ENCODE measurements around the gene ALKBH8.
A peak's percentile ranks its signal among the peaks of the same experiment; 100 is the strongest.
"Not testable (repeated sequence)": the region's sequence is repeated elsewhere in the genome, so short reads cannot be mapped to it uniquely, and the experiment has no call there.

Gene ALKBH8

GRCh38 chr11:107576497-107577345, 11.2 kb upstream of the ALKBH8 start:
- not testable (repeated sequence) for FAIRE-seq

- no peak for FAIRE-seq
These were observed 7.9 kb upstream of the ALKBH8 start for GRCh38 chr11:107573438-107573837.

- FAIRE-seq = no peak
These were observed 4.5 kb upstream of the ALKBH8 start for GRCh38 chr11:107570015-107570414.

GRCh38 chr11:107567739-107568335, 2.3 kb upstream of the ALKBH8 start:
- no peak for FAIRE-seq

- FAIRE-seq = no peak
These were observed 1.0 kb upstream of the ALKBH8 start for GRCh38 chr11:107566569-107566968.

- FAIRE-seq = not testable (repeated sequence)
These were observed 493 bp upstream of the ALKBH8 start for GRCh38 chr11:107565955-107566501.

GRCh38 chr11:107564877-107565218, 687 bp downstream of the ALKBH8 start:
- no peak for FAIRE-seq

GRCh38 chr11:107563702-107564101, 1.8 kb downstream of the ALKBH8 start:
- no peak for FAIRE-seq

- FAIRE-seq = no peak
These were observed 2.8 kb downstream of the ALKBH8 start for GRCh38 chr11:107562647-107563208.

GRCh38 chr11:107561688-107562087, 3.8 kb downstream of the ALKBH8 start:
- FAIRE-seq = no peak

- FAIRE-seq = no peak
These were observed 15.2 kb downstream of the ALKBH8 start for GRCh38 chr11:107550304-107550703.

- FAIRE-seq = no peak
These were observed 15.6 kb downstream of the ALKBH8 start for GRCh38 chr11:107549954-107550285.

- FAIRE-seq = peak; percentile 53
These were observed 16.1 kb downstream of the ALKBH8 start for GRCh38 chr11:107549253-107549953.

GRCh38 chr11:107547961-107548360, 17.6 kb downstream of the ALKBH8 start:
- FAIRE-seq = no peak

- no peak for FAIRE-seq
These were observed 20.4 kb downstream of the ALKBH8 start for GRCh38 chr11:107545101-107545514.

- no peak for FAIRE-seq
These were observed 26.7 kb downstream of the ALKBH8 start for GRCh38 chr11:107538821-107539220.

GRCh38 chr11:107538239-107538638, 27.3 kb downstream of the ALKBH8 start:
- no peak for FAIRE-seq

- FAIRE-seq = not testable (repeated sequence)
These were observed 28.4 kb downstream of the ALKBH8 start for GRCh38 chr11:107537155-107537554.

- no peak for FAIRE-seq
These were observed 39.3 kb downstream of the ALKBH8 start for GRCh38 chr11:107526197-107526596.

- FAIRE-seq = no peak
These were observed 56.7 kb downstream of the ALKBH8 start for GRCh38 chr11:107508858-107509244.

- FAIRE-seq = no peak
These were observed 57.2 kb downstream of the ALKBH8 start for GRCh38 chr11:107508201-107508857.

- FAIRE-seq = no peak
These were observed 59.8 kb downstream of the ALKBH8 start for GRCh38 chr11:107505647-107506225.

Measured in colon (tissue), 2 donors.